ENCODE measurements around the gene OR56A4.
"Not testable (repeated sequence)": the region's sequence is repeated elsewhere in the genome, so short reads cannot be mapped to it uniquely, and the experiment has no call there.

OR56A4 gene

GRCh38 chr11:5989203-5989602, 17.5 kb downstream of the OR56A4 start:
- H3K27me3 Mint-ChIP-seq = peaks cover 23% of the 10 kb centered on the region
- H3K4me3 Mint-ChIP-seq = no peak overlapping the region
- no peaks in the 10 kb centered on the region for H3K4me1 Mint-ChIP-seq (ENCODE audit: low read depth)
- H3K9me3 Mint-ChIP-seq = no peaks in the 10 kb centered on the region
- no peaks in the 10 kb centered on the region for H3K36me3 Mint-ChIP-seq (ENCODE audit: low read depth)
- no peak overlapping the region for H3K27ac Mint-ChIP-seq

GRCh38 chr11:5986885-5987284, 19.9 kb downstream of the OR56A4 start, which contains the start of gene OR52L1:
Gene OR52L1 (minus strand): TSS chr11:5986985. CDS start chr11:5986930, 55 bp downstream.
- Mint-ChIP-seq H3K36me3 (ENCODE audit: low read depth) (no peaks in the 10 kb centered on the region), H3K9me3 (no peaks in the 10 kb centered on the region), H3K27ac (no peak within 1 kb of the TSS), H3K4me1 (ENCODE audit: low read depth) (no peaks in the 10 kb centered on the region), H3K4me3 (no peak within 1 kb of the TSS), H3K27me3 (peaks cover 38% of the 10 kb centered on the region)

- peaks cover 35% of the 10 kb centered on the region for H3K27me3 Mint-ChIP-seq
- peaks cover 15% of the 10 kb centered on the region for H3K9me3 Mint-ChIP-seq
- no peak overlapping the region for H3K4me3 Mint-ChIP-seq
- no peaks in the 10 kb centered on the region for H3K4me1 Mint-ChIP-seq (ENCODE audit: low read depth)
- H3K27ac Mint-ChIP-seq = no peak overlapping the region
- no peaks in the 10 kb centered on the region for H3K36me3 Mint-ChIP-seq (ENCODE audit: low read depth)
These were observed 23.3 kb downstream of the OR56A4 start for GRCh38 chr11:5983443-5983842.

- Mint-ChIP-seq H3K4me1 (ENCODE audit: low read depth) (no peaks in the 10 kb centered on the region), H3K27ac (no peak overlapping the region), H3K27me3 (peaks cover 9% of the 10 kb centered on the region), H3K9me3 (no peaks in the 10 kb centered on the region), H3K4me3 (no peak overlapping the region), H3K36me3 (ENCODE audit: low read depth) (no peaks in the 10 kb centered on the region)
These were observed 33.2 kb downstream of the OR56A4 start for GRCh38 chr11:5973530-5973929.

- peaks cover 10% of the 10 kb centered on the region for H3K9me3 Mint-ChIP-seq
- H3K27ac Mint-ChIP-seq = no peak within 1 kb of the TSS
- no peaks in the 10 kb centered on the region for H3K36me3 Mint-ChIP-seq (ENCODE audit: low read depth)
- H3K4me1 Mint-ChIP-seq (ENCODE audit: low read depth) = no peaks in the 10 kb centered on the region
- H3K4me3 Mint-ChIP-seq = no peak within 1 kb of the TSS
- H3K27me3 Mint-ChIP-seq = peaks cover 26% of the 10 kb centered on the region
These were observed 38.4 kb downstream of the OR56A4 start, which contains the start of gene OR56A5 for GRCh38 chr11:5968394-5968793. Gene OR56A5 (minus strand): TSS chr11:5968494. CDS start chr11:5968494, 0 bp downstream.

GRCh38 chr11:5967708-5968107, 39.0 kb downstream of the OR56A4 start:
- Mint-ChIP-seq H3K4me1 (ENCODE audit: low read depth) (no peaks in the 10 kb centered on the region), H3K9me3 (peaks cover 15% of the 10 kb centered on the region), H3K4me3 (no peak overlapping the region), H3K27ac (no peak overlapping the region), H3K27me3 (peaks cover 26% of the 10 kb centered on the region), H3K36me3 (ENCODE audit: low read depth) (no peaks in the 10 kb centered on the region)

- no peak overlapping the region for H3K4me3 Mint-ChIP-seq
These were observed 39.8 kb downstream of the OR56A4 start for GRCh38 chr11:5966958-5967357.

GRCh38 chr11:5960704-5961320, 45.9 kb downstream of the OR56A4 start:
- not testable (repeated sequence) for H3K27ac Mint-ChIP-seq; H3K27me3 Mint-ChIP-seq; H3K36me3 Mint-ChIP-seq (ENCODE audit: low read depth); H3K4me1 Mint-ChIP-seq (ENCODE audit: low read depth); H3K4me3 Mint-ChIP-seq
- peaks cover 22% of the 10 kb centered on the region for H3K9me3 Mint-ChIP-seq

More at GRCh38 chr11:5966958-5967357, 39.8 kb downstream of the OR56A4 start:
- Mint-ChIP-seq H3K27ac (no peak overlapping the region), H3K27me3 (peaks cover 26% of the 10 kb centered on the region), H3K9me3 (peaks cover 15% of the 10 kb centered on the region), H3K36me3 (ENCODE audit: low read depth) (no peaks in the 10 kb centered on the region), H3K4me1 (ENCODE audit: low read depth) (no peaks in the 10 kb centered on the region)

- Mint-ChIP-seq H3K36me3 (ENCODE audit: low read depth) (no peaks in the 10 kb centered on the region), H3K4me1 (ENCODE audit: low read depth) (no peaks in the 10 kb centered on the region), H3K27ac (no peak overlapping the region), H3K9me3 (peaks cover 6% of the 10 kb centered on the region), H3K4me3 (no peak overlapping the region), H3K27me3 (peaks cover 3% of the 10 kb centered on the region)
These were observed 51.2 kb downstream of the OR56A4 start for GRCh38 chr11:5955586-5955985.
